H1 (cell line): ENCODE data around the gene CCDC88C. TPM values are rescaled to one million over a fixed set of nuclear protein-coding genes. Genes with fewer than 3 reads are reported as not detected.

Experiments used
- CTCF ChIA-PET: fragments of 300-600 bp; sonication (Branson Sonifier 250); formaldehyde crosslinking; loops from one replicate; lab custom pipeline; 2021; ENCODE audit not compliant: partially characterized antibody; lab: Charles Lee
- POLR2A ChIA-PET: fragments of 300-600 bp; sonication (Branson Sonifier 250); formaldehyde crosslinking; loops from one replicate; lab custom pipeline; 2021; ENCODE audit warnings: inconsistent platforms; ENCODE audit not compliant: partially characterized antibody; lab: Charles Lee
- DNase-seq, 2 experiments: peaks; one replicate each; pipeline versions ENCODE4 v3.0.0 to v3.0.0-alpha.2; 2010 to 2022; ENCODE audit warnings: low spot score in 2 of 2, low read depth in 1 of 2, mixed read lengths in 1 of 2
- FAIRE-seq: peaks from 2 replicates; lab custom pipeline; 2011; peaks lifted over from hg19 to GRCh38; lab: Jason Lieb, UNC
- H2AFZ ChIP-seq: 2 replicates; pipeline ENCODE4 v1.8.1; 2012; ENCODE audit warnings: low read length, inconsistent platforms
- H2AK5ac ChIP-seq: 2 replicates; pipeline ENCODE4 v1.6.1; 2013; ENCODE audit warnings: low read depth, low read length
- H2BK120ac ChIP-seq: replicated peaks from 2 replicates; pipeline ENCODE3; 2013; ENCODE audit warnings: low read depth, low read length, inconsistent platforms
- H2BK12ac ChIP-seq: 2 replicates; pipeline ENCODE4 v1.6.1; 2013; ENCODE audit warnings: low read depth, low read length
- H2BK15ac ChIP-seq: 2 replicates; pipeline ENCODE4 v1.6.1; 2013; ENCODE audit warnings: low read length
- H2BK20ac ChIP-seq: 2 replicates; pipeline ENCODE4 v1.6.1; 2013; ENCODE audit warnings: low read length
- H2BK5ac ChIP-seq: 2 replicates; pipeline ENCODE4 v1.6.1; 2013; ENCODE audit warnings: low read depth, low read length
- H3K14ac ChIP-seq: 2 replicates; pipeline ENCODE4 v1.6.1; 2013; ENCODE audit warnings: inconsistent platforms; ENCODE audit not compliant: insufficient read length
- H3K18ac ChIP-seq: 2 replicates; pipeline ENCODE4 v1.6.1; 2013; ENCODE audit warnings: low read length; ENCODE audit errors: extremely low read depth
- H3K23ac ChIP-seq: 2 replicates; pipeline ENCODE4 v1.6.1; 2013; ENCODE audit warnings: inconsistent platforms; ENCODE audit not compliant: insufficient read length
- H3K23me2 ChIP-seq: 2 replicates; pipeline ENCODE4 v1.6.1; 2013; ENCODE audit warnings: low read depth, low read length
- H3K27ac ChIP-seq: 2 replicates; pipeline ENCODE4 v1.6.1; 2011; ENCODE audit warnings: low read depth, low read length, inconsistent platforms
- H3K27me3 ChIP-seq, 4 experiments: replicated peaks in 1 of 4; 1 replicate in 1 of 4; 2 replicates in 3 of 4; pipeline versions ENCODE4 v1.6.1 to v1.8.1; 2011 to 2013; ENCODE audit warnings: low read length in 3 of 4, mild to moderate bottlenecking in 3 of 4, inconsistent platforms in 2 of 4, mixed read lengths in 2 of 4, moderate library complexity in 1 of 4; ENCODE audit not compliant: control insufficient read depth in 3 of 4, insufficient read depth in 3 of 4; ENCODE audit errors: extremely low read depth in 1 of 4
- H3K36me3 ChIP-seq, 4 experiments: 2 replicates each; pipeline versions ENCODE4 v1.6.1 to v1.8.1; 2011 to 2013; ENCODE audit warnings: mild to moderate bottlenecking in 4 of 4, low read length in 3 of 4, moderate library complexity in 2 of 4, control low read depth in 1 of 4, inconsistent platforms in 1 of 4; ENCODE audit not compliant: insufficient read depth in 4 of 4, control insufficient read depth in 2 of 4
- H3K4ac ChIP-seq: replicated peaks from 2 replicates; pipeline ENCODE3; 2013; ENCODE audit warnings: low read length, low read depth, mixed read lengths, inconsistent platforms; ENCODE audit not compliant: insufficient read length
- H3K4me1 ChIP-seq, 4 experiments: replicated peaks in 1 of 4; 1 replicate in 1 of 4; 2 replicates in 3 of 4; pipeline versions ENCODE4 v1.6.1 to v1.8.1; 2011 to 2013; ENCODE audit warnings: low read length in 3 of 4, inconsistent platforms in 2 of 4, mixed read lengths in 1 of 4; ENCODE audit not compliant: insufficient read depth in 4 of 4, control insufficient read depth in 3 of 4
- H3K4me2 ChIP-seq, 2 experiments: 2 replicates each; pipeline versions ENCODE4 v1.6.1 to v1.8.1; 2011 to 2013; ENCODE audit warnings: low read depth in 2 of 2, low read length in 2 of 2, control low read depth in 1 of 2, inconsistent platforms in 1 of 2, mild to moderate bottlenecking in 1 of 2; ENCODE audit not compliant: insufficient read depth in 1 of 2
- H3K4me3 ChIP-seq, 4 experiments: fragments of 200-600, 300-600 bp in 1 of 4; sonication (generic), shearing (Covaris generic), sonication (Bioruptor Twin) in 1 of 4; 2 replicates each; pipeline versions ENCODE4 v1.5.1 to v1.8.1; 2011 to 2016; ENCODE audit warnings: low read length in 4 of 4, low read depth in 3 of 4, control low read depth in 2 of 4, inconsistent platforms in 2 of 4, mild to moderate bottlenecking in 2 of 4, mixed read lengths in 1 of 4, moderate library complexity in 1 of 4; ENCODE audit not compliant: insufficient read depth in 2 of 4; ENCODE audit errors: extremely low read depth in 1 of 4
- H3K56ac ChIP-seq: replicated peaks from 2 replicates; pipeline ENCODE3; 2013; ENCODE audit warnings: low read depth, mild to moderate bottlenecking, mixed read lengths, low read length, inconsistent platforms; ENCODE audit not compliant: insufficient read length
- H3K79me1 ChIP-seq: 2 replicates; pipeline ENCODE4 v1.6.1; 2013; ENCODE audit warnings: low read depth, low read length, control low read depth
- H3K79me2 ChIP-seq, 2 experiments: 2 replicates each; pipeline versions ENCODE4 v1.6.1 to v1.8.1; 2012 to 2013; ENCODE audit warnings: low read length in 2 of 2, mild to moderate bottlenecking in 2 of 2, inconsistent platforms in 1 of 2; ENCODE audit not compliant: insufficient read depth in 2 of 2, control insufficient read depth in 1 of 2
- H3K9ac ChIP-seq, 4 experiments: replicated peaks in 1 of 4; 1 replicate in 1 of 4; 2 replicates in 3 of 4; pipeline versions ENCODE4 v1.6.1 to v1.8.1; 2011 to 2013; ENCODE audit warnings: low read depth in 3 of 4, low read length in 3 of 4, control low read depth in 2 of 4, mild to moderate bottlenecking in 2 of 4, moderate library complexity in 2 of 4, inconsistent platforms in 1 of 4; ENCODE audit errors: extremely low read depth in 1 of 4
- H3K9me3 ChIP-seq, 2 experiments: 2 replicates each; pipeline versions ENCODE4 v1.6.1 to v1.8.1; 2012 to 2013; ENCODE audit warnings: mild to moderate bottlenecking in 2 of 2, moderate library complexity in 2 of 2, control low read depth in 1 of 2, inconsistent platforms in 1 of 2, low read depth in 1 of 2, low read length in 1 of 2, mixed read lengths in 1 of 2; ENCODE audit not compliant: insufficient read depth in 2 of 2
- H4K20me1 ChIP-seq, 2 experiments: replicated peaks in 1 of 2; 2 replicates each; pipeline versions ENCODE3 to v1.8.1; 2011 to 2013; ENCODE audit warnings: inconsistent platforms in 2 of 2, low read length in 2 of 2, mild to moderate bottlenecking in 1 of 2; ENCODE audit not compliant: insufficient read depth in 2 of 2, control insufficient read depth in 1 of 2
- H4K5ac ChIP-seq: 2 replicates; pipeline ENCODE4 v1.6.1; 2013; ENCODE audit warnings: low read length, low read depth, mixed read lengths, inconsistent platforms; ENCODE audit not compliant: insufficient read length
- H4K8ac ChIP-seq: 2 replicates; pipeline ENCODE4 v1.8.0; 2013; ENCODE audit warnings: mild to moderate bottlenecking, moderate library complexity, low read length, inconsistent platforms; ENCODE audit not compliant: insufficient read depth; ENCODE audit errors: extremely low read depth
- H4K91ac ChIP-seq: replicated peaks from 2 replicates; pipeline ENCODE3; 2013; ENCODE audit warnings: low read length, mixed read lengths, inconsistent platforms; ENCODE audit not compliant: insufficient read length
- BCL11A ChIP-seq, 2 experiments: IDR thresholded peaks; one replicate each; pipeline ENCODE4 v1.6.1; 2011; ENCODE audit warnings: low read depth in 2 of 2, low read length in 2 of 2, mild to moderate bottlenecking in 2 of 2
- BRCA1 ChIP-seq: IDR thresholded peaks from 2 replicates; pipeline ENCODE4 v1.6.1; 2012; ENCODE audit warnings: low read depth, low read length, improper control_type of control experiment
- CHD1 ChIP-seq: IDR thresholded peaks from 2 replicates; pipeline ENCODE4 v1.6.1; 2012; ENCODE audit warnings: low read depth, low read length, improper control_type of control experiment
- CHD2 ChIP-seq: IDR thresholded peaks from 2 replicates; pipeline ENCODE4 v1.6.1; 2012; ENCODE audit warnings: low read length, improper control_type of control experiment
- FOSL1 ChIP-seq: IDR thresholded peaks from 2 replicates; pipeline ENCODE4 v1.6.1; 2011; ENCODE audit warnings: mild to moderate bottlenecking, low read depth, low read length, moderate library complexity; ENCODE audit not compliant: insufficient read depth
- GTF2F1 ChIP-seq: IDR thresholded peaks from 2 replicates; pipeline ENCODE4 v1.6.1; 2012; ENCODE audit warnings: low read depth, low read length, improper control_type of control experiment, borderline replicate concordance
- HDAC6 ChIP-seq: IDR thresholded peaks from one replicate; pipeline ENCODE4 v1.7.1; 2012; ENCODE audit warnings: low read depth, mild to moderate bottlenecking, inconsistent platforms, low read length, moderate library complexity
- SIN3A ChIP-seq, 2 experiments: IDR thresholded peaks in 1 of 2; conservative IDR thresholded peaks in 1 of 2; 2 replicates each; pipeline ENCODE4 v1.6.1; 2011 to 2012; ENCODE audit warnings: low read length in 2 of 2, improper control_type of control experiment in 1 of 2, low read depth in 1 of 2, mild to moderate bottlenecking in 1 of 2
- TAF7 ChIP-seq: optimal IDR thresholded peaks from 2 replicates; pipeline ENCODE3; 2011; ENCODE audit warnings: low read depth, mild to moderate bottlenecking, inconsistent platforms, low read length, moderate library complexity, borderline replicate concordance
- TCF12 ChIP-seq: IDR thresholded peaks from 2 replicates; pipeline ENCODE4 v1.6.1; 2011; ENCODE audit warnings: low read depth, mild to moderate bottlenecking, low read length
- YY1 ChIP-seq: IDR thresholded peaks from 2 replicates; pipeline ENCODE4 v1.6.1; 2011; ENCODE audit warnings: low read depth, mild to moderate bottlenecking, low read length
- WGBS, 2 experiments: shearing (Covaris generic) in 1 of 2; methylation state at CpG; one replicate each; pipeline versions ENCODE4 v1.1.6 to v1.1.7; 2013 to 2015; ENCODE audit warnings: low lambda C conversion rate in 2 of 2, mixed read lengths in 2 of 2, inconsistent platforms in 1 of 2, low coverage in 1 of 2, missing lambda C conversion rate in 1 of 2; ENCODE audit not compliant: insufficient replicate concordance in 2 of 2, insufficient coverage in 1 of 2, insufficient read length in 1 of 2; ENCODE audit errors: extremely low coverage in 1 of 2, missing lambda C conversion rate in 1 of 2; 5-methylcytosine and 5-hydroxymethylcytosine counted together
- polyA plus RNA-seq, 7 experiments: library from polyadenylated mRNA; depleted of rRNA in 3 of 7; stranded (reverse) in 5 of 7; unstranded in 2 of 7; fragments of >200 nt in 5 of 7; fragments of 200-250 nt in 2 of 7; gene quantifications; 1 replicate in 5 of 7; 2 replicates in 1 of 7; 4 replicates in 1 of 7; pipeline versions ENCODE4 v1.2.1 to v1.2.3, GENCODE V29; 2011 to 2013; ENCODE audit warnings: missing spikeins in 2 of 7, mixed read lengths in 2 of 7
- total RNA-seq: library from RNA; stranded (reverse); fragmentation: NEBNext Ultra II Directional; extraction: Animal tissue kit (Norgen Biotek cat#: 25700); gene quantifications from 2 replicates; pipeline ENCODE4 v1.2.1, GENCODE V29; 2021
- TF ChIP-seq, protein P1 (sequence below): IDR thresholded peaks from 2 replicates; pipeline ENCODE4 v1.6.1; 2012; ENCODE audit warnings: inconsistent platforms

CCDC88C gene
- total and polyA plus RNA-seq, 2 of the 8 experiments (the other 6 are each of a cell fraction or from before 2014, with no cell fraction given): 10.3 to 57.7 TPM

DNA sequence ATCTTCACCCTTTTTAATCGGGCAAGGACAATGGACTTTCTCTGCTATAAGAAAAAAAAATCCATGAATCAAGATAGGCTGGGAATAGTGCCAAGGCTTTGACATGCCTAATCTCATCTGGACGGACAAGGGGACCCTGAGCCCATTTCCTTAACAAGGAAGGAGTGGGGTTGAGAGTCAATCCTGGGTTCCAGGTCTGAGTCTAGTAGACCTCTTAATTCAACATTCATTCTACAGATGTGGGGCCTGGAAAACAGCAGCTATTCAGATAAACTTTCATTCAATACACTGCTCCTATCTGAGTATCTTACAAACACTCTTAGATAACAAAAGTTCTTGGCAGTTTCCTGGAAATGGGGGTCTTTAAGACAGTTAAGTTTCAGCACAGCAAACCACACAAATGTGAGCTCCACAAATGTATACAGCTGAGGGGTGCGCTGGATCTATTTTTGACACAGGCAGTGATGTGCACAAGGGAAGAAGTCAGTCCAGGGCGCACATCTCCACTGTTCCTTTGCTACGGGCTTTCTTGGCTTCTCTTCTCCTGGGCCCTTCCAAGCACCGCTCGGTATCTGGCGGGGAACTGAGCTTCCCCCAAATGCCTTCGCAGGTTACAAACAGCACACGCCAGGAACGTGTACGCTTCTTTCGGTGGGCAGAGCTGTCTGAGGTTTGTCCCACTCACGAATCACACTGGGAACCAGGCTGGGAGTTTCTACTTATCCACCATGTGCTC, 90.9 kb downstream of the CCDC88C start:
- no peak overlapping the region for H3K4ac ChIP-seq
- H2BK120ac ChIP-seq: no peak overlapping the region
- no peak overlapping the region for H3K4me2 ChIP-seq
- no peak overlapping the region for H2AFZ ChIP-seq
- no peak for DNase-seq
- no peak overlapping the region for H2BK12ac ChIP-seq
- H3K23ac ChIP-seq: no peak overlapping the region
- H3K9me3 ChIP-seq: no peaks in the 10 kb centered on the region
- H4K20me1 ChIP-seq: peaks cover 3 to 7% of the 10 kb centered on the region in 2 experiments
- no peak for FAIRE-seq
- no peak overlapping the region for H3K56ac ChIP-seq
- H2BK15ac ChIP-seq: no peak overlapping the region
- no peak overlapping the region for H3K9ac ChIP-seq
- H3K14ac ChIP-seq: no peak overlapping the region
- H3K79me2 ChIP-seq: no peaks in the 10 kb centered on the region
- 93% methylated on average over 14 of the region's 14 CpGs; no CpG with 5 or more reads in 1 of the 2 experiments for WGBS, 2 experiments
- no peak overlapping the region for H2BK20ac ChIP-seq
- no peaks in the 10 kb centered on the region for H3K27me3 ChIP-seq
- H4K8ac ChIP-seq: no peak overlapping the region
- POLR2A ChIA-PET: interaction anchor here (1.1 kb wide), 1 partner anchor 29 kb away, joined by 3 read pairs; no protein-coding TSS in a partner anchor
- CTCF ChIA-PET: interaction anchor here (1.0 to 5.5 kb wide), 12 partner anchors 9 to 100 kb away, joined by 3 to 51 read pairs (median 7); partner anchors contain the start of gene CCDC88C
- H3K27ac ChIP-seq: no peak overlapping the region
- H3K36me3 ChIP-seq: peaks cover 2 to 10% (median 4%) of the 10 kb centered on the region in 4 experiments; a peak in 7 of 8 replicates
- no peak overlapping the region for H2BK5ac ChIP-seq
- H3K23me2 ChIP-seq: no peaks in the 10 kb centered on the region
- H3K79me1 ChIP-seq: no peaks in the 10 kb centered on the region
- H3K4me1 ChIP-seq: peaks cover 0 to 2% (median 0%) of the 10 kb centered on the region in 4 experiments; a peak in 2 of 7 replicates
- no peak overlapping the region for H4K91ac ChIP-seq
- H2AK5ac ChIP-seq: no peak overlapping the region
- H3K4me3 ChIP-seq: no peak overlapping the region
- no peak overlapping the region for H4K5ac ChIP-seq
- H3K18ac ChIP-seq: no peak overlapping the region
- TF ChIP-seq TAF7: no peak
- TF ChIP-seq CHD2: no peak
- no peak for TF ChIP-seq YY1
- TF ChIP-seq BRCA1: no peak
- TF ChIP-seq HDAC6: no peak
- no peak for TF ChIP-seq FOSL1
- TF ChIP-seq TCF12: no peak
- TF ChIP-seq, protein P1, sequence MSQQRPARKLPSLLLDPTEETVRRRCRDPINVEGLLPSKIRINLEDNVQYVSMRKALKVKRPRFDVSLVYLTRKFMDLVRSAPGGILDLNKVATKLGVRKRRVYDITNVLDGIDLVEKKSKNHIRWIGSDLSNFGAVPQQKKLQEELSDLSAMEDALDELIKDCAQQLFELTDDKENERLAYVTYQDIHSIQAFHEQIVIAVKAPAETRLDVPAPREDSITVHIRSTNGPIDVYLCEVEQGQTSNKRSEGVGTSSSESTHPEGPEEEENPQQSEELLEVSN: no peak
- TF ChIP-seq CHD1: no peak
- no peak for TF ChIP-seq SIN3A (conservative IDR thresholded peaks at IDR 0.05 in 1 of 2, IDR thresholded peaks at IDR 0.05 in 1 of 2; ENCODE audit: low read depth in 1 of 2, low read length in 2 of 2)
- TF ChIP-seq BCL11A (IDR thresholded peaks at IDR 0.05; ENCODE audit: low read depth in 2 of 2, low read length in 2 of 2): no peak
- TF ChIP-seq GTF2F1: no peak
